Activated CD8-positive, alpha-beta memory T cell treated with anti-CD3 and anti-CD28 coated beads, Interleukin-2, amount 10 ng/mL, durations not matched to agents 7 days and 5 days (primary cell): Measurements from ENCODE around the gene CTPS1. TPM values are rescaled to one million over a fixed set of nuclear protein-coding genes. Genes with fewer than 3 reads are reported as not detected.
A peak's percentile ranks its signal among the peaks of the same experiment; 100 is the strongest.

ENCODE experiments used
- ATAC-seq: fragments of 150-1000 bp; cut with Tn5 transposase; one replicate; pipeline ENCODE4 v1.10.0; 2021; ENCODE audit warnings: moderate library complexity
- CTCF ChIA-PET: fragments of 350-600 bp; sonication (Branson Sonifier 250); formaldehyde crosslinking; loops from one replicate; lab custom pipeline; 2021; ENCODE audit warnings: antibody characterized with exemption; lab: Charles Lee
- DNase-seq: peaks from one replicate; pipeline ENCODE4 v3.0.0-alpha.2; 2020
- H3K27ac Mint-ChIP-seq: one replicate; pipeline ENCODE4 v1.8.0; 2021; ENCODE audit warnings: mild to moderate bottlenecking, mixed read lengths
- H3K27me3 Mint-ChIP-seq: one replicate; pipeline ENCODE4 v1.8.0; 2021; ENCODE audit warnings: mixed read lengths
- H3K36me3 Mint-ChIP-seq: one replicate; pipeline ENCODE4 v1.8.0; 2021; ENCODE audit warnings: mild to moderate bottlenecking, mixed read lengths
- H3K4me1 Mint-ChIP-seq: one replicate; pipeline ENCODE4 v1.8.0; 2021; ENCODE audit warnings: mixed read lengths
- H3K4me3 Mint-ChIP-seq: one replicate; pipeline ENCODE4 v1.8.0; 2021; ENCODE audit warnings: mild to moderate bottlenecking, moderate library complexity, mixed read lengths
- H3K9me3 Mint-ChIP-seq: one replicate; pipeline ENCODE4 v1.8.0; 2022; ENCODE audit warnings: low read depth, mixed read lengths
- total RNA-seq, 2 experiments: library from RNA; stranded (reverse); gene quantifications; one replicate each; pipeline ENCODE4 v1.2.3, GENCODE V29; 2021

The CTPS1 gene
- total RNA-seq, 2 experiments from 2014 or later = 77.1 to 94.1 TPM

DNA sequence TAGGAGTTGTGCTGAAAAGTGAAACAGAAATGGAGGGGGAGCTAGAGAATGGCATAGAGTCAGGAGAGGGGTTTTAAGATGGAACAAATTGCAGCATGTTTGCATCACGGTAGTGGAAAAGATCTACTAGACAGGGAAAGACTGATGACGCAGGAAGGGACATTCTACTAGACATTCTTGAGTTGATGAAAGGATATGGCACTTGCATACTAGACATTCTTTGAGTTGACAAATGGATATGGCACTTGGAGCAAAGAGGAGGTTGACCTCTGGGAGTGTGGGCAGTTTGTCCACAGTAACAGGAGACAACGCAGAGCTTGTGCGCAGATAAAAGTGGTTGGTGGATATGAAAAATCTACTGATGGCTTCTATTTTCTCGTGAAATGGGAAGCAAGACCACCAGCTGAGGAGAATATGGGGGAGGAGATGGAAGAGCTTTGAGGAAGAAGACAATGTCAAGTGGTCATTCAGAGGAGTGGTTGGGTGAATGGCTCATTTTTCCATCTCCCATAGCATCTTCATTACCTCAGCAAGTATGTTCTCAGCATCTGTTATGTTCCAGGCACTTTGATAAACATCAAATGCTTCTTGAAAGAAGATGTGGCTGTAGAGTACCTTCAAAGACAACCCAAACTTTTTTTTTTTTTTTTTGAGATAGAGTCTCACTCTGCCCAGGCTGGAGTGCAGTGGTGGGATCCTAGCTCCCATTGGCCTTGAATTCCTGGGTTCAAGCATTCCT lies 2.4 kb upstream of the CTPS1 start:
- H3K27ac Mint-ChIP-seq = no peak overlapping the region
- peaks cover 11% of the 10 kb centered on the region for H3K36me3 Mint-ChIP-seq
- DNase-seq (no peak), ATAC-seq (no peak)
- peaks cover 28% of the 10 kb centered on the region for H3K4me1 Mint-ChIP-seq
- no peaks in the 10 kb centered on the region for H3K9me3 Mint-ChIP-seq
- CTCF ChIA-PET = interaction anchor here (1.1 to 1.9 kb wide), 2 partner anchors 27 to 28 kb away, joined by 4 read pairs; no protein-coding TSS in a partner anchor
- H3K4me3 Mint-ChIP-seq = no peak overlapping the region
- H3K27me3 Mint-ChIP-seq = no peaks in the 10 kb centered on the region

DNA sequence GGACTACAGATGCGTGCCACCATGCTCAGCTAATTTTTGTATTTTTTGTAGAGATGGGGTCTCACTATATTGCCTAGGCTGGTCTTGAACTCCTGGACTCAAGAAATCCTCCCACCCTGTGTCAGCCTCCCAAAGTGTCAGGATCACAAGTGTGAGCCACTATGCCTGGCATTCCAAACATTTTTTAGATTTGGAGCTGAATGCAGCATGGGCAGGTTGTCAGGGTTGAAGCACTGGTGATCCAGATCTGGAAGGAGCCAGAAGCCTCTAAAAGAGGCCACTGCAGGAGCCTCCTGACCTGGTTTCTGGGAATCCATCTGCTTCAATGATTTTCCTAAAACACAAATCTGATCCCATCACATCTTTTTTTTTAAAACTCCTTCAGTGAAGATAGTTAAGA lies 1.8 kb upstream of the CTPS1 start:
- DNase-seq (no peak), ATAC-seq (no peak)
- H3K27me3 Mint-ChIP-seq = no peaks in the 10 kb centered on the region
- no peak overlapping the region for H3K27ac Mint-ChIP-seq
- CTCF ChIA-PET = no interaction called here
- peaks cover 11% of the 10 kb centered on the region for H3K36me3 Mint-ChIP-seq
- H3K4me1 Mint-ChIP-seq = peaks cover 34% of the 10 kb centered on the region
- no peak overlapping the region for H3K4me3 Mint-ChIP-seq
- H3K9me3 Mint-ChIP-seq = no peaks in the 10 kb centered on the region

DNA sequence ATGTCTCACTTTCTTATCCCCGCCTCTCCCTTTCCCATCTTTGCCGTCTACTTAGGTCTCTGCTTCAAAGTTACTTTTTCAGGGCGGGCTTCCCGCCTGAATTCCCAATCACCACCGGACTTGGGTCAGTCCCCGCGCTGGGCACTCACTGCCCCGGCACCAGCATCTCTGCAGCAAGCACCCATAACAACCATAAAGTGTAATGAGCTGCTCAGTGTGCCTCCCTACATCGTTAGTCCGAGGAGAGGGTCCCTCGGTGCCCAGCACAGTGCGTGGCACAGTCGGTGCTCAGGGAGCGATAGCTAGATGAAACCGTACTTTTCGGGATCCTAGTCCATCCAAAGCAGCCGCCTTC lies 633 bp upstream of the CTPS1 start:
- Mint-ChIP-seq H3K27ac (peak overlapping the region; percentile 91), H3K9me3 (no peaks in the 10 kb centered on the region), H3K4me1 (peaks cover 41% of the 10 kb centered on the region), H3K4me3 (peak overlapping the region; percentile 81), H3K27me3 (no peaks in the 10 kb centered on the region), H3K36me3 (peaks cover 18% of the 10 kb centered on the region)
- ATAC-seq (no peak), DNase-seq (no peak)
- CTCF ChIA-PET = interaction anchor here (0.9 to 2.9 kb wide), 4 partner anchors 25 to 116 kb away, joined by 3 to 14 read pairs (median 8); partner anchors contain the start of gene CITED4

DNA sequence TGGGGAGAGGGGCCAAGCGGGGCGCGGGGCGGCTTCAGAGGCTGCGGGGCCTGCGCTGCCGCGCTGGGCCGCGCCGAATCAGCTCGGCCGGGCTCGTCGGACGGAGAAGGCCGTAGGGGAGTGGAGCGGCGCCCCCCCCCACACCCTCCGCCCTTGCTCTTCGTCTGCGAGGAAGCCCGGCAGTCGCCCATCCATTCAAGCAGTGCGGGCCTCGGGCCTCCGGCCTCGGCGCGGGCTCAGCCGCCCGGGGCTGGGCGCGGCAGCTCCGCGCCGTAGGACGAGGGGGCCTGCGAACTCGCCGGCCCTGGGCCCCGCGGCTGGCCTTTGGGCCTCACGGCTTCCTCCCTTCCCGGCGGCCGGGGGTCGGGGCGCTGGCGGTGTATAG lies 564 bp downstream of the CTPS1 start:
- ATAC-seq = no peak
- CTCF ChIA-PET = interaction anchor here (1.2 to 2.9 kb wide), 6 partner anchors 24 to 289 kb away, joined by 3 to 14 read pairs (median 5); partner anchors contain the start of genes CITED4 and NFYC
- Mint-ChIP-seq H3K4me3 (peak overlapping the region; percentile 87), H3K9me3 (no peaks in the 10 kb centered on the region), H3K4me1 (peaks cover 43% of the 10 kb centered on the region), H3K27me3 (no peaks in the 10 kb centered on the region), H3K36me3 (peaks cover 27% of the 10 kb centered on the region), H3K27ac (peak overlapping the region; percentile 87)
- DNase-seq = no peak

DNA sequence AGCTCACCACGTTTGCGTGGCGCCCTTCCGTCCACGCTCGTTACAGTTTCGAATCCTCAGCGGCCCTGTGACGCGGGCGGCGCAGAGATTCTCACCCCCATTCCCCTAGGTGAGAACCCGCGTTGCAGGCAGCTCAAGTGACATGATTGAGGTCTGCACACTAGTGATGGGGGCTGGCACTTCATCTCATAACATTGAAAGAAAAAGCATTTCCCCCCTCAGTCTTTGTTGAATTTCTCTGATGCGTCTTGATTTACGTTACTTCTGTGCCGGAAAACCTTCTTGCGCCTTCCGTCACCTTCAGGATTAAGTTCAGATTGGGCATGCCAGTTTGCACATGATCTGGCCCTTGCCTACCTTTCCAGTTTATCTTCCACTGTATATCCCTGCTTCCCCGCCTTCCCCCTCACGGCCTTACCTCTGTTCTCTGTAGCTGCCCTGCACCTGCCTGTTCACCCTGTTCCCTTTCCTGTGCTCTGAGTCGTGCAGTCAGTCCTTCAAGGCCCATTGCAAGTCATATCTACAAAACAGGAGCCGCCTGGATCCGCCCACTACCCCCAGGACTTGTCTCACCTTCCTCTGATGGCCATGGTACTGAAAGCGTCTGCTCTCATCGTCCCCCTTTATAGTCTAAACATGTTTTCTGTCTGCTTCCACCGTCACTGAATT lies 1.1 kb downstream of the CTPS1 start:
- H3K27ac Mint-ChIP-seq = peak overlapping the region; percentile 87
- H3K27me3 Mint-ChIP-seq = no peaks in the 10 kb centered on the region
- no peaks in the 10 kb centered on the region for H3K9me3 Mint-ChIP-seq
- peak overlapping the region; percentile 87 for H3K4me3 Mint-ChIP-seq
- peaks cover 44% of the 10 kb centered on the region for H3K4me1 Mint-ChIP-seq
- CTCF ChIA-PET = interaction anchor here (1.2 to 2.9 kb wide), 6 partner anchors 23 to 289 kb away, joined by 3 to 14 read pairs (median 5); partner anchors contain the start of genes CITED4 and NFYC
- peak; percentile 77 for DNase-seq
- peak; percentile 14 for ATAC-seq
- peaks cover 32% of the 10 kb centered on the region for H3K36me3 Mint-ChIP-seq

DNA sequence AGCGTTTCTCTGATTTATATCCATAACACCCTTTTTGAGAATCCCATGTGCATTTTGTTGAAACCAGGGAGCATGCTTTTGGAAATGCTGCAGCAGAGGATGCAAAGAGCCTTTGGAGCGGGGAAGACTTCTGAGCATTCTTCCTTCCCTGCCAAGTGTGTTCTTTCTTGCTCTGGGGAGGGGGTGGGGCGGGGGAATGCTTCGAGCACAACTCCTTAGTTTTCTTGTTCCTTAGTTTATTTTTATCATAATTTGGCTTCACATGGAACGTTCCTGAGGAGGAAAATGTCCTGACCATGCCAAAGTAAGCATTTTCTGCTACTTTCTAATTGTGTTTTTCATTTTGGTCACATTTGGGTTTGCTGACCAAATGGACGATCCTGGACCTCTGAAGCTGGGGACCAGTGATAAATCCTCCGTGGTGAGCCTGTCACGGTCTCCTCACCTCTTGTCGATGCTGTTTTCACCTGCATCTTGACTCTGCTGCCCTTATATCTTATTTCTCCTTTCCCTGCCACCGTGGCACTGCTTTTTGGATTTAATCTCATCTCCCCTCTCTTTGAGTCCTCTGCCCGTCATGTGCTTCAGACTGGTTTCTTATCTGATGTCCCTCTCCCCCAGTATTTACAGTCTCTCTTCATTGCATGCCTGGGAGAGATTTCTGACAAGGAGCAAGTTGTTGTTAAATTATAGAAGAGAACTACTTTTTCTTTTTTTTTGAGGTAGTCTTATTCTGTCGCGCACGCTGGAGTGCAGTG lies 2.4 kb downstream of the CTPS1 start:
- CTCF ChIA-PET = interaction anchor here (0.7 kb wide), 1 partner anchor 450 kb away, joined by 4 read pairs; the partner anchor contains the start of gene ZNF684
- Mint-ChIP-seq H3K9me3 (no peaks in the 10 kb centered on the region), H3K4me3 (peak overlapping the region; percentile 87), H3K27ac (peak overlapping the region; percentile 87), H3K36me3 (peaks cover 44% of the 10 kb centered on the region), H3K27me3 (no peaks in the 10 kb centered on the region), H3K4me1 (peaks cover 43% of the 10 kb centered on the region)
- ATAC-seq (no peak), DNase-seq (no peak)

DNA sequence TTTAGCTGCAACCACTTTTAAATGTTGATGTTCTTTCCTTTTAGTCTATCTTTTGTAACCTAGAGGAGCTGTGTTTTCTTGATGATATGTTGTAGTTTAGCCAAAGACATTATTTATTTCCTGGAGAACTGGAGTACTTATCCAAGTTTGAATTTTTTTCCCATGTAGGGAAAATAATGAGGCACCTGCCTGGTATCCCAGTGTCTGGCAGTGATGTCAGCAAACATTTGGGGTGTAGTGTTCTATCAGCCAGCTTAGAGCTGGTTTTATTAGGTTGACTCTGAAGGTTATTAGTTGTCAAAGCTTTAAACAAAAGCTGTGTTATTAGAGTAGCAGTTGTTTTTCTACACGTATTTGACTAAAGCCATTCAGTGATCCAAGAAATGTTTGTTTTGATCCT lies 3.2 kb downstream of the CTPS1 start:
- no peak for DNase-seq
- CTCF ChIA-PET = interaction anchor here (0.7 to 2.4 kb wide), 2 partner anchors 21 to 451 kb away, joined by 4 to 11 read pairs; partner anchors contain the start of gene ZNF684
- H3K4me1 Mint-ChIP-seq = peaks cover 43% of the 10 kb centered on the region
- no peaks in the 10 kb centered on the region for H3K27me3 Mint-ChIP-seq
- ATAC-seq = no peak
- no peak overlapping the region for H3K4me3 Mint-ChIP-seq
- H3K36me3 Mint-ChIP-seq = peaks cover 53% of the 10 kb centered on the region
- no peak overlapping the region for H3K27ac Mint-ChIP-seq
- no peaks in the 10 kb centered on the region for H3K9me3 Mint-ChIP-seq

DNA sequence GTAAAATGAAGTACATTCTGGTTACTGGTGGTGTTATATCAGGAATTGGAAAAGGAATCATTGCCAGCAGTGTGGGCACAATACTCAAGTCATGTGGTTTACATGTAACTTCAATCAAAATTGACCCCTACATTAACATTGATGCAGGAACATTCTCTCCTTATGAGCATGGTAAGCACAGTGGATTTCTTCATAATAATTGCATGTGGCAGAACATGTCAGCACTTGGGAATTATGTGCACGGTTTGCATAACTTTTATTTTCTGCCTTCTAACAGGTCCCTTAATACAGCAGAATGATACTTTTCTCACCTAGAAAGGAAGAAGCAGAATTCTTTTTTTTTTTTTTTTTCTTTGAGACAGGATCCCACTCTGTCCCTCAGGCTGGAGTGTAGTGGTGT lies 3.8 kb downstream of the CTPS1 start:
- CTCF ChIA-PET = interaction anchor here (1.9 to 2.4 kb wide), 2 partner anchors 20 to 33 kb away, joined by 6 to 11 read pairs; no protein-coding TSS in a partner anchor
- H3K27me3 Mint-ChIP-seq = no peaks in the 10 kb centered on the region
- ATAC-seq (no peak), DNase-seq (no peak)
- no peak overlapping the region for H3K4me3 Mint-ChIP-seq
- no peaks in the 10 kb centered on the region for H3K9me3 Mint-ChIP-seq
- peaks cover 43% of the 10 kb centered on the region for H3K4me1 Mint-ChIP-seq
- H3K27ac Mint-ChIP-seq = peak overlapping the region; percentile 30
- H3K36me3 Mint-ChIP-seq = peaks cover 58% of the 10 kb centered on the region

DNA sequence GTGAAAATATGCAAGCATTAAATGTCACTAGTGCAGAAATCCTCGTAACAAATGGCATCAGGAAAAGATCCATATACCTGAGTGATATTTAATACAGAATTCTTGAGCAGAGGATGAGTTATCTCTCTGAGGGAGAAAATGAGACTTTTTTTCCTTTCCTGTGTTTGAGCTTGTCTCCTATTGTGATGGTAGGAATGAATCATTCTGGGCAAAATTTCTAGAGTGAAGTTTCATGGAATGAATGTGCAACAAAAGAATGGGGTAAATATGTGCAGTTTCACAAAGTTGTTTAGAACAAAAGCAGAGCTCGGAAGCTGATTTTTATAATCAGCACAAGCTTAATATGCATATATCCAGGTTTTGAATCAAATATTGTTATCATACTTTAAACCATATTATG lies 4.6 kb downstream of the CTPS1 start:
- ATAC-seq (no peak), DNase-seq (no peak)
- no peaks in the 10 kb centered on the region for H3K9me3 Mint-ChIP-seq
- H3K4me1 Mint-ChIP-seq = peaks cover 40% of the 10 kb centered on the region
- no peak overlapping the region for H3K4me3 Mint-ChIP-seq
- peak overlapping the region; percentile 24 for H3K27ac Mint-ChIP-seq
- peaks cover 65% of the 10 kb centered on the region for H3K36me3 Mint-ChIP-seq
- CTCF ChIA-PET = interaction anchor here (1.9 to 3.1 kb wide), 3 partner anchors 11 to 34 kb away, joined by 6 to 11 read pairs (median 8); no protein-coding TSS in a partner anchor
- H3K27me3 Mint-ChIP-seq = no peaks in the 10 kb centered on the region

DNA sequence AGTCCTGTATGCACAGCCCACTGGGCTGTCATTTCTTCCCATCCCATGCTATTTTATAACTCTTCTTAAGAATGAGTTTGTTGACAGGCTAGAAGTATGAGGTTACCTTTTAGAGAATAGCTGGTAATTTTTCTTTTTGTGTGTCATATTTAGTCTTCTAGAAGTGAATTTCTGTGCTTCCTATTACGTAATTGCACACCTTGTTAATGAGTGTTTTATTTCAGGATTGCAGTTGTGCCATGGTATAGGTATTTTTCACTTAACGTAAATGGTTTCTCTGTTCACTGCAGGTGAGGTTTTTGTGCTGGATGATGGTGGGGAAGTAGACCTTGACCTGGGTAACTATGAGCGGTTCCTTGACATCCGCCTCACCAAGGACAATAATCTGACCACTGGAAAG lies 5.0 kb downstream of the CTPS1 start:
- H3K4me1 Mint-ChIP-seq = peaks cover 40% of the 10 kb centered on the region
- H3K9me3 Mint-ChIP-seq = no peaks in the 10 kb centered on the region
- peaks cover 70% of the 10 kb centered on the region for H3K36me3 Mint-ChIP-seq
- H3K27ac Mint-ChIP-seq = no peak overlapping the region
- H3K4me3 Mint-ChIP-seq = no peak overlapping the region
- CTCF ChIA-PET = interaction anchor here (1.8 to 3.1 kb wide), 4 partner anchors 11 to 36 kb away, joined by 4 to 11 read pairs (median 7); no protein-coding TSS in a partner anchor
- ATAC-seq = no peak
- DNase-seq = no peak
- H3K27me3 Mint-ChIP-seq = no peaks in the 10 kb centered on the region

DNA sequence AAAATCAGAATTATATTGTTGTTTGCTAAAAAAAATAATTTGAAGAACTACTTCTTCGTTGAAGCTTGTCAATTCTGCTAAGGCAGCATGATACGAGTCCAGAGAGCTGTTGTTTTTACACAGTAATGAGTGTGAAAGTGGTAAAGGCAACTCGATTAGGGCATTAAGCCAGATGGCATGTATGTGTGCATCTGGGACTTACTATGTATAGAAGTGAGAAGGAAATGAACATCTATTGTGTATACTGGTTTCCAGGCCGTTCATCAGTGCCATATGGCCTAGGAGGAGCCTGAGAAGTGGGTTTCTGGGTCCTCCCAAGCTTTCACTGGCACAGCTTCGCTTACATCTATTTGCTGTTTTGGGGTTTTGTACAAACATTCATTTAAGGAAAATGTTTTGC lies 5.7 kb downstream of the CTPS1 start:
- no peaks in the 10 kb centered on the region for H3K9me3 Mint-ChIP-seq
- CTCF ChIA-PET = interaction anchor here (1.8 to 3.1 kb wide), 2 partner anchors 10 to 37 kb away, joined by 4 to 8 read pairs; no protein-coding TSS in a partner anchor
- peak overlapping the region; percentile 58 for H3K27ac Mint-ChIP-seq
- no peak overlapping the region for H3K4me3 Mint-ChIP-seq
- H3K27me3 Mint-ChIP-seq = no peaks in the 10 kb centered on the region
- ATAC-seq (no peak), DNase-seq (no peak)
- H3K36me3 Mint-ChIP-seq = peaks cover 75% of the 10 kb centered on the region
- peaks cover 40% of the 10 kb centered on the region for H3K4me1 Mint-ChIP-seq

DNA sequence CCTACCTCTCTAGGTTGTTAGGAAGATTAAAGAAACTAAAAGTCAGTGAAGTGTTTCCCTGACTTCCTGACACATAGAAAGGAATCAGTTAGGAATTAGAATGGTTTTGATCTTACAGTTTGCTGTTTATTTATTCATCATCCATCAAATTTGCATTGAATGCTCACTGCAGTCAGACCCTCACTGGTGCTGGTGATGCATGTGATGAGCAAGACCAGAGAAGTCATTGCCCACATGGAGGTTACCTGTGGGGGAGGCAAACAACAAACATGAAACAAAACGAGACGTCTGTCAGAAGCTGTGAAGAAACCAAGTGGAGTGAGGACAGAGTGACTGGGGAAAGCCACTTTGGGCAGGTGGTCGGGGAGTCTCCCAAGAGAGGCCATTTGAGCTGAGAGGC lies 6.4 kb downstream of the CTPS1 start:
- Mint-ChIP-seq H3K9me3 (no peaks in the 10 kb centered on the region), H3K36me3 (peaks cover 77% of the 10 kb centered on the region), H3K27ac (peak overlapping the region; percentile 13), H3K4me1 (peaks cover 37% of the 10 kb centered on the region), H3K27me3 (no peaks in the 10 kb centered on the region), H3K4me3 (no peak overlapping the region)
- DNase-seq (no peak), ATAC-seq (no peak)
- CTCF ChIA-PET = interaction anchor here (1.8 to 3.1 kb wide), 2 partner anchors 9 to 37 kb away, joined by 4 to 8 read pairs; no protein-coding TSS in a partner anchor
